ENCODE results near the gene FHIT.

Gene FHIT

GRCh38 chr3:60423556-60423955 is 827.7 kb downstream of the FHIT start:
- Histone ChIP-seq H2AK5ac (ENCODE audit: low read length) (no peak overlapping the region), H3K9ac (ENCODE audit: low read length) (no peak overlapping the region), H2BK15ac (replicated peaks; ENCODE audit: low read depth) (no peak overlapping the region), H3K4me1 (ENCODE audit: control insufficient read depth, low read depth, low read length) (no peaks in the 10 kb centered on the region), H3K4me2 (ENCODE audit: low read length) (no peak overlapping the region), H3K27me3 (ENCODE audit: insufficient read depth, low read length, poor library complexity) (no peaks in the 10 kb centered on the region), H3K79me1 (ENCODE audit: low read length) (no peaks in the 10 kb centered on the region), H3K23ac (ENCODE audit: low read length) (no peak overlapping the region), H3K27ac (ENCODE audit: low read depth, low read length) (no peak overlapping the region), H3K79me2 (ENCODE audit: control insufficient read depth, insufficient read depth, low read length) (no peaks in the 10 kb centered on the region), H3K4ac (ENCODE audit: low read depth, low read length) (no peak overlapping the region), H2BK5ac (ENCODE audit: low read length) (no peak overlapping the region), H4K8ac (ENCODE audit: low read depth, low read length) (no peak overlapping the region), H3K4me3 (ENCODE audit: low read length) (no peak overlapping the region), H3K36me3 (ENCODE audit: control insufficient read depth, insufficient read depth, low read length) (no peaks in the 10 kb centered on the region), H4K5ac (ENCODE audit: low read length) (no peak overlapping the region), H2BK120ac (ENCODE audit: low read depth, low read length) (no peak overlapping the region), H3K18ac (ENCODE audit: low read length) (no peak overlapping the region), H3K56ac (ENCODE audit: low read length) (no peak overlapping the region)
- no CpG with 5 or more reads among the region's 1 CpG for WGBS (ENCODE audit: extremely low coverage, insufficient coverage, low lambda C conversion rate)
- no peak for DNase-seq

- DNase-seq = no peak
- H3K4me1 ChIP-seq (ENCODE audit: control insufficient read depth, low read depth, low read length) = no peaks in the 10 kb centered on the region
- H3K4ac ChIP-seq (ENCODE audit: low read depth, low read length) = no peak overlapping the region
- H2BK120ac ChIP-seq (ENCODE audit: low read depth, low read length) = no peak overlapping the region
- no peak overlapping the region for H3K27ac ChIP-seq (ENCODE audit: low read depth, low read length)
- no peak overlapping the region for H3K56ac ChIP-seq (ENCODE audit: low read length)
- H2BK5ac ChIP-seq (ENCODE audit: low read length) = no peak overlapping the region
- no peak overlapping the region for H4K5ac ChIP-seq (ENCODE audit: low read length)
- no peak overlapping the region for H3K4me3 ChIP-seq (ENCODE audit: low read length)
- WGBS (ENCODE audit: extremely low coverage, insufficient coverage, low lambda C conversion rate) = no CpG with 5 or more reads among the region's 3 CpGs
- no peak overlapping the region for H2AK5ac ChIP-seq (ENCODE audit: low read length)
- H3K36me3 ChIP-seq (ENCODE audit: control insufficient read depth, insufficient read depth, low read length) = no peaks in the 10 kb centered on the region
- no peaks in the 10 kb centered on the region for H3K79me1 ChIP-seq (ENCODE audit: low read length)
- H3K4me2 ChIP-seq (ENCODE audit: low read length) = no peak overlapping the region
- no peak overlapping the region for H3K23ac ChIP-seq (ENCODE audit: low read length)
- no peak overlapping the region for H3K9ac ChIP-seq (ENCODE audit: low read length)
- no peaks in the 10 kb centered on the region for H3K27me3 ChIP-seq (ENCODE audit: insufficient read depth, low read length, poor library complexity)
- no peaks in the 10 kb centered on the region for H3K79me2 ChIP-seq (ENCODE audit: control insufficient read depth, insufficient read depth, low read length)
- H4K8ac ChIP-seq (ENCODE audit: low read depth, low read length) = no peak overlapping the region
- H2BK15ac ChIP-seq (replicated peaks; ENCODE audit: low read depth) = no peak overlapping the region
- H3K18ac ChIP-seq (ENCODE audit: low read length) = no peak overlapping the region
Observed at GRCh38 chr3:60421749-60422446, 829.4 kb downstream of the FHIT start.

GRCh38 chr3:60417576-60417975 is 833.7 kb downstream of the FHIT start:
- H3K79me1 ChIP-seq (ENCODE audit: low read length) = no peaks in the 10 kb centered on the region
- H3K4me1 ChIP-seq (ENCODE audit: control insufficient read depth, low read depth, low read length) = no peaks in the 10 kb centered on the region
- H4K5ac ChIP-seq (ENCODE audit: low read length) = no peak overlapping the region
- no peak overlapping the region for H3K23ac ChIP-seq (ENCODE audit: low read length)
- H4K8ac ChIP-seq (ENCODE audit: low read depth, low read length) = no peak overlapping the region
- no peak overlapping the region for H3K4me3 ChIP-seq (ENCODE audit: low read length)
- no peak overlapping the region for H3K4me2 ChIP-seq (ENCODE audit: low read length)
- H3K9ac ChIP-seq (ENCODE audit: low read length) = no peak overlapping the region
- H3K4ac ChIP-seq (ENCODE audit: low read depth, low read length) = no peak overlapping the region
- H2BK120ac ChIP-seq (ENCODE audit: low read depth, low read length) = no peak overlapping the region
- no peaks in the 10 kb centered on the region for H3K79me2 ChIP-seq (ENCODE audit: control insufficient read depth, insufficient read depth, low read length)
- DNase-seq = peak; percentile 47
- no peak overlapping the region for H2AK5ac ChIP-seq (ENCODE audit: low read length)
- H3K27me3 ChIP-seq (ENCODE audit: insufficient read depth, low read length, poor library complexity) = no peaks in the 10 kb centered on the region
- WGBS (ENCODE audit: extremely low coverage, insufficient coverage, low lambda C conversion rate) = no CpG with 5 or more reads among the region's 4 CpGs
- no peak overlapping the region for H2BK5ac ChIP-seq (ENCODE audit: low read length)
- H2BK15ac ChIP-seq (replicated peaks; ENCODE audit: low read depth) = no peak overlapping the region
- no peak overlapping the region for H3K18ac ChIP-seq (ENCODE audit: low read length)
- no peak overlapping the region for H3K56ac ChIP-seq (ENCODE audit: low read length)
- H3K36me3 ChIP-seq (ENCODE audit: control insufficient read depth, insufficient read depth, low read length) = no peaks in the 10 kb centered on the region
- no peak overlapping the region for H3K27ac ChIP-seq (ENCODE audit: low read depth, low read length)

- Histone ChIP-seq H3K4me1 (ENCODE audit: control insufficient read depth, low read depth, low read length) (no peaks in the 10 kb centered on the region), H3K79me1 (ENCODE audit: low read length) (no peaks in the 10 kb centered on the region), H2BK120ac (ENCODE audit: low read depth, low read length) (no peak overlapping the region), H3K4me2 (ENCODE audit: low read length) (no peak overlapping the region), H3K27me3 (ENCODE audit: insufficient read depth, low read length, poor library complexity) (no peaks in the 10 kb centered on the region), H3K4ac (ENCODE audit: low read depth, low read length) (no peak overlapping the region), H3K23ac (ENCODE audit: low read length) (no peak overlapping the region), H3K56ac (ENCODE audit: low read length) (no peak overlapping the region), H3K79me2 (ENCODE audit: control insufficient read depth, insufficient read depth, low read length) (no peaks in the 10 kb centered on the region), H3K27ac (ENCODE audit: low read depth, low read length) (no peak overlapping the region), H2BK15ac (replicated peaks; ENCODE audit: low read depth) (no peak overlapping the region), H3K18ac (ENCODE audit: low read length) (no peak overlapping the region), H4K5ac (ENCODE audit: low read length) (no peak overlapping the region), H3K36me3 (ENCODE audit: control insufficient read depth, insufficient read depth, low read length) (no peaks in the 10 kb centered on the region), H3K4me3 (ENCODE audit: low read length) (no peak overlapping the region), H2BK5ac (ENCODE audit: low read length) (no peak overlapping the region), H3K9ac (ENCODE audit: low read length) (no peak overlapping the region), H4K8ac (ENCODE audit: low read depth, low read length) (no peak overlapping the region), H2AK5ac (ENCODE audit: low read length) (no peak overlapping the region)
- no peak for DNase-seq
- no CpG with 5 or more reads among the region's 4 CpGs for WGBS (ENCODE audit: extremely low coverage, insufficient coverage, low lambda C conversion rate)
Observed at GRCh38 chr3:60414011-60414410, 837.2 kb downstream of the FHIT start.

GRCh38 chr3:60413551-60413950 is 837.7 kb downstream of the FHIT start:
- Histone ChIP-seq H3K56ac (ENCODE audit: low read length) (no peak overlapping the region), H2AK5ac (ENCODE audit: low read length) (no peak overlapping the region), H4K5ac (ENCODE audit: low read length) (no peak overlapping the region), H3K79me2 (ENCODE audit: control insufficient read depth, insufficient read depth, low read length) (no peaks in the 10 kb centered on the region), H3K27ac (ENCODE audit: low read depth, low read length) (no peak overlapping the region), H3K4ac (ENCODE audit: low read depth, low read length) (no peak overlapping the region), H2BK5ac (ENCODE audit: low read length) (no peak overlapping the region), H4K8ac (ENCODE audit: low read depth, low read length) (no peak overlapping the region), H3K36me3 (ENCODE audit: control insufficient read depth, insufficient read depth, low read length) (no peaks in the 10 kb centered on the region), H3K79me1 (ENCODE audit: low read length) (no peaks in the 10 kb centered on the region), H2BK15ac (replicated peaks; ENCODE audit: low read depth) (no peak overlapping the region), H2BK120ac (ENCODE audit: low read depth, low read length) (no peak overlapping the region), H3K18ac (ENCODE audit: low read length) (no peak overlapping the region), H3K4me2 (ENCODE audit: low read length) (no peak overlapping the region), H3K23ac (ENCODE audit: low read length) (no peak overlapping the region), H3K4me3 (ENCODE audit: low read length) (no peak overlapping the region), H3K27me3 (ENCODE audit: insufficient read depth, low read length, poor library complexity) (no peaks in the 10 kb centered on the region), H3K9ac (ENCODE audit: low read length) (no peak overlapping the region), H3K4me1 (ENCODE audit: control insufficient read depth, low read depth, low read length) (no peaks in the 10 kb centered on the region)
- no CpG with 5 or more reads among the region's 1 CpG for WGBS (ENCODE audit: extremely low coverage, insufficient coverage, low lambda C conversion rate)
- DNase-seq = no peak

- Histone ChIP-seq H3K4ac (ENCODE audit: low read depth, low read length) (no peak overlapping the region), H3K36me3 (ENCODE audit: control insufficient read depth, insufficient read depth, low read length) (no peaks in the 10 kb centered on the region), H3K79me2 (ENCODE audit: control insufficient read depth, insufficient read depth, low read length) (no peaks in the 10 kb centered on the region), H4K5ac (ENCODE audit: low read length) (no peak overlapping the region), H3K27ac (ENCODE audit: low read depth, low read length) (no peak overlapping the region), H3K4me1 (ENCODE audit: control insufficient read depth, low read depth, low read length) (peaks cover 11% of the 10 kb centered on the region), H2BK5ac (ENCODE audit: low read length) (no peak overlapping the region), H3K4me2 (ENCODE audit: low read length) (no peak overlapping the region), H2BK120ac (ENCODE audit: low read depth, low read length) (no peak overlapping the region), H3K4me3 (ENCODE audit: low read length) (no peak overlapping the region), H3K23ac (ENCODE audit: low read length) (no peak overlapping the region), H2BK15ac (replicated peaks; ENCODE audit: low read depth) (peak overlapping the region; percentile 36), H3K18ac (ENCODE audit: low read length) (no peak overlapping the region), H3K27me3 (ENCODE audit: insufficient read depth, low read length, poor library complexity) (no peaks in the 10 kb centered on the region), H3K79me1 (ENCODE audit: low read length) (no peaks in the 10 kb centered on the region), H4K8ac (ENCODE audit: low read depth, low read length) (no peak overlapping the region), H3K9ac (ENCODE audit: low read length) (no peak overlapping the region), H3K56ac (ENCODE audit: low read length) (no peak overlapping the region), H2AK5ac (ENCODE audit: low read length) (no peak overlapping the region)
- no peak for DNase-seq
- WGBS (ENCODE audit: extremely low coverage, insufficient coverage, low lambda C conversion rate) = no CpG with 5 or more reads among the region's 4 CpGs
Observed at GRCh38 chr3:60403866-60404265, 847.4 kb downstream of the FHIT start.
